SK-N-SH treated with all-trans-retinoic acid at 6 μM for 48 hours (cell line): ENCODE results near the gene STAMBPL1.

ENCODE experiments used
- ATAC-seq: fragments of 200-7000 bp; cut with Tn5 transposase; 3 replicates; pipeline ENCODE4 v1.9.1; 2020; ENCODE audit warnings: mild to moderate bottlenecking, moderate library complexity
- CREB5 ChIP-seq: fragments of 250-450 bp; sonication (Bioruptor Pico); IDR thresholded peaks from 2 replicates; pipeline ENCODE4 v1.5.1; 2020; ENCODE audit warnings: low read depth, mild to moderate bottlenecking, moderate library complexity
- GLIS3 ChIP-seq: fragments of 250-450 bp; sonication (Bioruptor Pico); IDR thresholded peaks from 2 replicates; pipeline ENCODE4 v1.5.0; 2020; ENCODE audit warnings: mild to moderate bottlenecking, moderate library complexity
- RARB ChIP-seq: fragments of 250-450 bp; sonication (Bioruptor Pico); IDR thresholded peaks from 2 replicates; pipeline ENCODE4 v1.8.0; 2021; ENCODE audit warnings: mild to moderate bottlenecking, moderate library complexity

Gene STAMBPL1

GRCh38 chr10:88971221-88972061 lies 91.4 kb downstream of the STAMBPL1 start:
- no peak for TF ChIP-seq CREB5 (CRISPR knock-in tag)
- no peak for TF ChIP-seq RARB
- no peak for TF ChIP-seq GLIS3 (CRISPR knock-in tag)
- TF ChIP-seq, all 23 proteins: peak for 0

More at GRCh38 chr10:88971221-88972061, 91.4 kb downstream of the STAMBPL1 start:
- no peak for ATAC-seq
